ENCODE measurements around the gene ZNF687.
A peak's percentile ranks its signal among the peaks of the same experiment; 100 is the strongest.

Gene ZNF687

GRCh38 chr1:151336556-151336955, 54.5 kb downstream of the ZNF687 start:
- Mint-ChIP-seq H3K4me1 (peaks cover 11% of the 10 kb centered on the region), H3K27me3 (ENCODE audit: low read depth, poor library complexity) (peaks cover 5% of the 10 kb centered on the region), H3K9me3 (no peaks in the 10 kb centered on the region), H3K36me3 (ENCODE audit: low read depth) (peaks cover 4% of the 10 kb centered on the region), H3K4me3 (no peak overlapping the region), H3K27ac (peak overlapping the region; percentile 72)
- no peak for DNase-seq
- no peak for TF ChIP-seq CTCF (IDR thresholded peaks at IDR 0.05)

GRCh38 chr1:151340870-151341754, 59.0 kb downstream of the ZNF687 start:
- Mint-ChIP-seq H3K4me1 (peaks cover 46% of the 10 kb centered on the region), H3K4me3 (no peak overlapping the region), H3K27me3 (ENCODE audit: low read depth, poor library complexity) (peaks cover 5% of the 10 kb centered on the region), H3K36me3 (ENCODE audit: low read depth) (peaks cover 34% of the 10 kb centered on the region), H3K9me3 (no peaks in the 10 kb centered on the region), H3K27ac (peak overlapping the region; percentile 94)
- peak; percentile 51 for DNase-seq
- peak; percentile 58 for TF ChIP-seq CTCF (IDR thresholded peaks at IDR 0.05)
